ENCODE measurements around the gene KIAA0753.

DNA sequence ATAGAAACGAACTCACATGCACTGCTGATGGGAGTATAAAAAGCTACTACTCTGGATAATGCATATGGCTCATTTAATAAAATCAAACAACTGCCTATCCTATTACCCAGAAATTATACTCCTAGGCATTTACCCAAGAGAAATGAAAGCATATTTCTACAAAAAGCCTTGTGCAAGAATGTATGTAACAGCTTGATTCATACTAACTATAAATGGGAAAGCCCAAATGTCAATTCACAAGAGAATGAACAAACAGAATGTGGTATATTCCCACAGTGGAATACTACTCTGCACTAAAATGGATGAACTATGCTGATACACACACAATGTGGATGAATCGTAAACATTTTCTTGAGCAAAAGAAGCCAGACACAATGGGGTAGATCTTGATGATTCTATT, 38.4 kb downstream of the KIAA0753 start:
- TF ChIP-seq, protein P1, sequence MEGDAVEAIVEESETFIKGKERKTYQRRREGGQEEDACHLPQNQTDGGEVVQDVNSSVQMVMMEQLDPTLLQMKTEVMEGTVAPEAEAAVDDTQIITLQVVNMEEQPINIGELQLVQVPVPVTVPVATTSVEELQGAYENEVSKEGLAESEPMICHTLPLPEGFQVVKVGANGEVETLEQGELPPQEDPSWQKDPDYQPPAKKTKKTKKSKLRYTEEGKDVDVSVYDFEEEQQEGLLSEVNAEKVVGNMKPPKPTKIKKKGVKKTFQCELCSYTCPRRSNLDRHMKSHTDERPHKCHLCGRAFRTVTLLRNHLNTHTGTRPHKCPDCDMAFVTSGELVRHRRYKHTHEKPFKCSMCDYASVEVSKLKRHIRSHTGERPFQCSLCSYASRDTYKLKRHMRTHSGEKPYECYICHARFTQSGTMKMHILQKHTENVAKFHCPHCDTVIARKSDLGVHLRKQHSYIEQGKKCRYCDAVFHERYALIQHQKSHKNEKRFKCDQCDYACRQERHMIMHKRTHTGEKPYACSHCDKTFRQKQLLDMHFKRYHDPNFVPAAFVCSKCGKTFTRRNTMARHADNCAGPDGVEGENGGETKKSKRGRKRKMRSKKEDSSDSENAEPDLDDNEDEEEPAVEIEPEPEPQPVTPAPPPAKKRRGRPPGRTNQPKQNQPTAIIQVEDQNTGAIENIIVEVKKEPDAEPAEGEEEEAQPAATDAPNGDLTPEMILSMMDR (IDR thresholded peaks at IDR 0.05 in 2 of 3, conservative IDR thresholded peaks at IDR 0.05 in 1 of 3; ENCODE audit: borderline replicate concordance in 1 of 3, insufficient read depth in 1 of 3, low read depth in 2 of 3, low read length in 2 of 3): no peak
- TF ChIP-seq POLR2AphosphoS5 (IDR thresholded peaks at IDR 0.05; ENCODE audit: low read depth, low read length) (no peak), ZNF274 (IDR thresholded peaks at IDR 0.05; ENCODE audit: low read depth, low read length) (no peak), EGR1 (IDR thresholded peaks at IDR 0.05; ENCODE audit: low read depth) (no peak), EZH2phosphoT487 (IDR thresholded peaks at IDR 0.05; ENCODE audit: borderline replicate concordance) (no peak), JUND (IDR thresholded peaks at IDR 0.05) (no peak), SIN3A (IDR thresholded peaks at IDR 0.05; ENCODE audit: low read depth) (no peak)
- TF ChIP-seq, protein P2, sequence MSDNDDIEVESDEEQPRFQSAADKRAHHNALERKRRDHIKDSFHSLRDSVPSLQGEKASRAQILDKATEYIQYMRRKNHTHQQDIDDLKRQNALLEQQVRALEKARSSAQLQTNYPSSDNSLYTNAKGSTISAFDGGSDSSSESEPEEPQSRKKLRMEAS (IDR thresholded peaks at IDR 0.05): no peak
